GM18909 (cell line): ENCODE results near the gene JAGN1.
"Not testable (repeated sequence)": the region's sequence is repeated elsewhere in the genome, so short reads cannot be mapped to it uniquely, and the experiment has no call there.

Experiments used
- ATAC-seq: cut with Tn5 transposase; IDR thresholded peaks from one replicate; pipeline ENCODE4 v1.9.1; 2021; ENCODE audit warnings: mild to moderate bottlenecking; ENCODE audit not compliant: unreplicated experiment, poor library complexity

JAGN1 gene

GRCh38 chr3:9915254-9916141 lies 25.1 kb downstream of the JAGN1 start:
- ATAC-seq, result peak; percentile 49

- ATAC-seq, result no peak
These were observed 25.9 kb downstream of the JAGN1 start for GRCh38 chr3:9916346-9916733.

GRCh38 chr3:9916734-9917680 lies 26.6 kb downstream of the JAGN1 start, which contains the start of gene IL17RC:
IL17RC (plus strand) TSS chr3:9917098; CDS start chr3:9917316, 218 bp downstream.
- no peak for ATAC-seq

- no peak for ATAC-seq
These were observed 27.4 kb downstream of the JAGN1 start for GRCh38 chr3:9917820-9918219.

GRCh38 chr3:9918261-9919038 lies 28.0 kb downstream of the JAGN1 start:
- no peak for ATAC-seq

GRCh38 chr3:9928158-9928557 lies 37.7 kb downstream of the JAGN1 start:
- no peak for ATAC-seq

- no peak for ATAC-seq
These were observed 40.5 kb downstream of the JAGN1 start for GRCh38 chr3:9930804-9931418.

- no peak for ATAC-seq
These were observed 42.1 kb downstream of the JAGN1 start for GRCh38 chr3:9932535-9932842.

GRCh38 chr3:9932843-9933560 lies 42.6 kb downstream of the JAGN1 start:
- ATAC-seq, result peak; percentile 71

GRCh38 chr3:9933561-9934234 lies 43.3 kb downstream of the JAGN1 start, which contains the start of gene CRELD1:
CRELD1 (plus strand) TSS chr3:9933834; CDS start chr3:9934439, 605 bp downstream.
- ATAC-seq, result peak; percentile 88

GRCh38 chr3:9934235-9934621 lies 43.8 kb downstream of the JAGN1 start:
- ATAC-seq, result no peak

GRCh38 chr3:9934993-9935392 lies 44.6 kb downstream of the JAGN1 start:
- no peak for ATAC-seq

- no peak for ATAC-seq
These were observed 45.6 kb downstream of the JAGN1 start for GRCh38 chr3:9935966-9936510.

GRCh38 chr3:9937486-9938238 lies 47.3 kb downstream of the JAGN1 start:
- ATAC-seq, result no peak

GRCh38 chr3:9938966-9939365 lies 48.6 kb downstream of the JAGN1 start:
- no peak for ATAC-seq

- ATAC-seq, result not testable (repeated sequence)
These were observed 49.5 kb downstream of the JAGN1 start for GRCh38 chr3:9939906-9940305.

- no peak for ATAC-seq
These were observed 50.3 kb downstream of the JAGN1 start for GRCh38 chr3:9940746-9941145.

GRCh38 chr3:9942164-9942563 lies 51.8 kb downstream of the JAGN1 start:
- ATAC-seq, result no peak
